ENCODE data around the gene ZNF438.

GRCh38 chr10:31069411-31069810 lies 37.7 kb upstream of the ZNF438 start:
- TF ChIP-seq CTCF (IDR thresholded peaks at IDR 0.05; ENCODE audit: low read depth, low read length) (no peak), POLR2A (IDR thresholded peaks at IDR 0.05; ENCODE audit: extremely low read depth, insufficient read length) (no peak), MAX (IDR thresholded peaks at IDR 0.05; ENCODE audit: low read depth, low read length) (no peak), MYC (IDR thresholded peaks at IDR 0.05; ENCODE audit: low read depth, low read length) (no peak)

Data from NB4 (cell line).